HG03175 (cell line): Measurements from ENCODE around the gene TMEM200B.
"Not testable (repeated sequence)": the region's sequence is repeated elsewhere in the genome, so short reads cannot be mapped to it uniquely, and the experiment has no call there.

ENCODE experiments used
- ATAC-seq: cut with Tn5 transposase; IDR thresholded peaks from one replicate; pipeline ENCODE4 v1.9.1; 2021; ENCODE audit warnings: mild to moderate bottlenecking, moderate library complexity; ENCODE audit not compliant: unreplicated experiment

Gene TMEM200B

GRCh38 chr1:29113413-29114117 is 10.1 kb downstream of the TMEM200B start:
- ATAC-seq, result no peak

GRCh38 chr1:29112705-29113412 is 10.8 kb downstream of the TMEM200B start:
- no peak for ATAC-seq

- ATAC-seq, result not testable (repeated sequence)
These were observed 15.7 kb downstream of the TMEM200B start for GRCh38 chr1:29108041-29108440.

- ATAC-seq, result no peak
These were observed 17.9 kb downstream of the TMEM200B start for GRCh38 chr1:29105822-29106221.

- no peak for ATAC-seq
These were observed 23.2 kb downstream of the TMEM200B start for GRCh38 chr1:29100487-29100886.

GRCh38 chr1:29099286-29099685 is 24.4 kb downstream of the TMEM200B start:
- ATAC-seq, result no peak

GRCh38 chr1:29096231-29096886 is 27.3 kb downstream of the TMEM200B start:
- no peak for ATAC-seq

- no peak for ATAC-seq
These were observed 28.7 kb downstream of the TMEM200B start for GRCh38 chr1:29094954-29095353.

- no peak for ATAC-seq
These were observed 29.3 kb downstream of the TMEM200B start for GRCh38 chr1:29094433-29094832.

GRCh38 chr1:29092704-29093103 is 31.0 kb downstream of the TMEM200B start:
- ATAC-seq, result not testable (repeated sequence)

- ATAC-seq, result no peak
These were observed 32.6 kb downstream of the TMEM200B start for GRCh38 chr1:29090937-29091618.

- ATAC-seq, result no peak
These were observed 39.5 kb downstream of the TMEM200B start for GRCh38 chr1:29084196-29084521.

GRCh38 chr1:29083317-29084195 is 40.1 kb downstream of the TMEM200B start:
- no peak for ATAC-seq

- no peak for ATAC-seq
These were observed 41.2 kb downstream of the TMEM200B start for GRCh38 chr1:29082519-29082918.

- no peak for ATAC-seq
These were observed 42.5 kb downstream of the TMEM200B start for GRCh38 chr1:29081201-29081600.

GRCh38 chr1:29079916-29080629 is 43.6 kb downstream of the TMEM200B start:
- ATAC-seq, result not testable (repeated sequence)

- ATAC-seq, result no peak
These were observed 46.5 kb downstream of the TMEM200B start for GRCh38 chr1:29077155-29077554.
